H1 (cell line): ENCODE results near the gene TPD52L3. TPM values are rescaled to one million over a fixed set of nuclear protein-coding genes. Genes with fewer than 3 reads are reported as not detected.
A peak's percentile ranks its signal among the peaks of the same experiment; 100 is the strongest.

Source experiments
- CTCF ChIA-PET: fragments of 300-600 bp; sonication (Branson Sonifier 250); formaldehyde crosslinking; loops from one replicate; lab custom pipeline; 2021; ENCODE audit not compliant: partially characterized antibody; lab: Charles Lee
- POLR2A ChIA-PET: fragments of 300-600 bp; sonication (Branson Sonifier 250); formaldehyde crosslinking; loops from one replicate; lab custom pipeline; 2021; ENCODE audit warnings: inconsistent platforms; ENCODE audit not compliant: partially characterized antibody; lab: Charles Lee
- DNase-seq, 2 experiments: peaks; one replicate each; pipeline versions ENCODE4 v3.0.0 to v3.0.0-alpha.2; 2010 to 2022; ENCODE audit warnings: low spot score in 2 of 2, low read depth in 1 of 2, mixed read lengths in 1 of 2
- FAIRE-seq: peaks from 2 replicates; lab custom pipeline; 2011; peaks lifted over from hg19 to GRCh38; lab: Jason Lieb, UNC
- H2AFZ ChIP-seq: 2 replicates; pipeline ENCODE4 v1.8.1; 2012; ENCODE audit warnings: low read length, inconsistent platforms
- H2AK5ac ChIP-seq: 2 replicates; pipeline ENCODE4 v1.6.1; 2013; ENCODE audit warnings: low read depth, low read length
- H2BK120ac ChIP-seq: replicated peaks from 2 replicates; pipeline ENCODE3; 2013; ENCODE audit warnings: low read depth, low read length, inconsistent platforms
- H2BK12ac ChIP-seq: 2 replicates; pipeline ENCODE4 v1.6.1; 2013; ENCODE audit warnings: low read depth, low read length
- H2BK15ac ChIP-seq: 2 replicates; pipeline ENCODE4 v1.6.1; 2013; ENCODE audit warnings: low read length
- H2BK20ac ChIP-seq: 2 replicates; pipeline ENCODE4 v1.6.1; 2013; ENCODE audit warnings: low read length
- H2BK5ac ChIP-seq: 2 replicates; pipeline ENCODE4 v1.6.1; 2013; ENCODE audit warnings: low read depth, low read length
- H3K14ac ChIP-seq: 2 replicates; pipeline ENCODE4 v1.6.1; 2013; ENCODE audit warnings: inconsistent platforms; ENCODE audit not compliant: insufficient read length
- H3K18ac ChIP-seq: 2 replicates; pipeline ENCODE4 v1.6.1; 2013; ENCODE audit warnings: low read length; ENCODE audit errors: extremely low read depth
- H3K23ac ChIP-seq: 2 replicates; pipeline ENCODE4 v1.6.1; 2013; ENCODE audit warnings: inconsistent platforms; ENCODE audit not compliant: insufficient read length
- H3K23me2 ChIP-seq: 2 replicates; pipeline ENCODE4 v1.6.1; 2013; ENCODE audit warnings: low read depth, low read length
- H3K27ac ChIP-seq: 2 replicates; pipeline ENCODE4 v1.6.1; 2011; ENCODE audit warnings: low read depth, low read length, inconsistent platforms
- H3K27me3 ChIP-seq, 4 experiments: replicated peaks in 1 of 4; 1 replicate in 1 of 4; 2 replicates in 3 of 4; pipeline versions ENCODE4 v1.6.1 to v1.8.1; 2011 to 2013; ENCODE audit warnings: low read length in 3 of 4, mild to moderate bottlenecking in 3 of 4, inconsistent platforms in 2 of 4, mixed read lengths in 2 of 4, moderate library complexity in 1 of 4; ENCODE audit not compliant: control insufficient read depth in 3 of 4, insufficient read depth in 3 of 4; ENCODE audit errors: extremely low read depth in 1 of 4
- H3K36me3 ChIP-seq, 4 experiments: 2 replicates each; pipeline versions ENCODE4 v1.6.1 to v1.8.1; 2011 to 2013; ENCODE audit warnings: mild to moderate bottlenecking in 4 of 4, low read length in 3 of 4, moderate library complexity in 2 of 4, control low read depth in 1 of 4, inconsistent platforms in 1 of 4; ENCODE audit not compliant: insufficient read depth in 4 of 4, control insufficient read depth in 2 of 4
- H3K4ac ChIP-seq: replicated peaks from 2 replicates; pipeline ENCODE3; 2013; ENCODE audit warnings: low read length, low read depth, mixed read lengths, inconsistent platforms; ENCODE audit not compliant: insufficient read length
- H3K4me1 ChIP-seq, 4 experiments: replicated peaks in 1 of 4; 1 replicate in 1 of 4; 2 replicates in 3 of 4; pipeline versions ENCODE4 v1.6.1 to v1.8.1; 2011 to 2013; ENCODE audit warnings: low read length in 3 of 4, inconsistent platforms in 2 of 4, mixed read lengths in 1 of 4; ENCODE audit not compliant: insufficient read depth in 4 of 4, control insufficient read depth in 3 of 4
- H3K4me2 ChIP-seq, 2 experiments: 2 replicates each; pipeline versions ENCODE4 v1.6.1 to v1.8.1; 2011 to 2013; ENCODE audit warnings: low read depth in 2 of 2, low read length in 2 of 2, control low read depth in 1 of 2, inconsistent platforms in 1 of 2, mild to moderate bottlenecking in 1 of 2; ENCODE audit not compliant: insufficient read depth in 1 of 2
- H3K4me3 ChIP-seq, 4 experiments: fragments of 200-600, 300-600 bp in 1 of 4; sonication (generic), shearing (Covaris generic), sonication (Bioruptor Twin) in 1 of 4; 2 replicates each; pipeline versions ENCODE4 v1.5.1 to v1.8.1; 2011 to 2016; ENCODE audit warnings: low read length in 4 of 4, low read depth in 3 of 4, control low read depth in 2 of 4, inconsistent platforms in 2 of 4, mild to moderate bottlenecking in 2 of 4, mixed read lengths in 1 of 4, moderate library complexity in 1 of 4; ENCODE audit not compliant: insufficient read depth in 2 of 4; ENCODE audit errors: extremely low read depth in 1 of 4
- H3K56ac ChIP-seq: replicated peaks from 2 replicates; pipeline ENCODE3; 2013; ENCODE audit warnings: low read depth, mild to moderate bottlenecking, mixed read lengths, low read length, inconsistent platforms; ENCODE audit not compliant: insufficient read length
- H3K79me1 ChIP-seq: 2 replicates; pipeline ENCODE4 v1.6.1; 2013; ENCODE audit warnings: low read depth, low read length, control low read depth
- H3K79me2 ChIP-seq, 2 experiments: 2 replicates each; pipeline versions ENCODE4 v1.6.1 to v1.8.1; 2012 to 2013; ENCODE audit warnings: low read length in 2 of 2, mild to moderate bottlenecking in 2 of 2, inconsistent platforms in 1 of 2; ENCODE audit not compliant: insufficient read depth in 2 of 2, control insufficient read depth in 1 of 2
- H3K9ac ChIP-seq, 4 experiments: replicated peaks in 1 of 4; 1 replicate in 1 of 4; 2 replicates in 3 of 4; pipeline versions ENCODE4 v1.6.1 to v1.8.1; 2011 to 2013; ENCODE audit warnings: low read depth in 3 of 4, low read length in 3 of 4, control low read depth in 2 of 4, mild to moderate bottlenecking in 2 of 4, moderate library complexity in 2 of 4, inconsistent platforms in 1 of 4; ENCODE audit errors: extremely low read depth in 1 of 4
- H3K9me3 ChIP-seq, 2 experiments: 2 replicates each; pipeline versions ENCODE4 v1.6.1 to v1.8.1; 2012 to 2013; ENCODE audit warnings: mild to moderate bottlenecking in 2 of 2, moderate library complexity in 2 of 2, control low read depth in 1 of 2, inconsistent platforms in 1 of 2, low read depth in 1 of 2, low read length in 1 of 2, mixed read lengths in 1 of 2; ENCODE audit not compliant: insufficient read depth in 2 of 2
- H4K20me1 ChIP-seq, 2 experiments: replicated peaks in 1 of 2; 2 replicates each; pipeline versions ENCODE3 to v1.8.1; 2011 to 2013; ENCODE audit warnings: inconsistent platforms in 2 of 2, low read length in 2 of 2, mild to moderate bottlenecking in 1 of 2; ENCODE audit not compliant: insufficient read depth in 2 of 2, control insufficient read depth in 1 of 2
- H4K5ac ChIP-seq: 2 replicates; pipeline ENCODE4 v1.6.1; 2013; ENCODE audit warnings: low read length, low read depth, mixed read lengths, inconsistent platforms; ENCODE audit not compliant: insufficient read length
- H4K8ac ChIP-seq: 2 replicates; pipeline ENCODE4 v1.8.0; 2013; ENCODE audit warnings: mild to moderate bottlenecking, moderate library complexity, low read length, inconsistent platforms; ENCODE audit not compliant: insufficient read depth; ENCODE audit errors: extremely low read depth
- H4K91ac ChIP-seq: replicated peaks from 2 replicates; pipeline ENCODE3; 2013; ENCODE audit warnings: low read length, mixed read lengths, inconsistent platforms; ENCODE audit not compliant: insufficient read length
- FOSL1 ChIP-seq: IDR thresholded peaks from 2 replicates; pipeline ENCODE4 v1.6.1; 2011; ENCODE audit warnings: mild to moderate bottlenecking, low read depth, low read length, moderate library complexity; ENCODE audit not compliant: insufficient read depth
- KDM1A ChIP-seq: fragments of 200-600, 300-600 bp; sonication (generic); IDR thresholded peaks from 2 replicates; pipeline ENCODE4 v1.7.1; 2016; ENCODE audit warnings: mild to moderate bottlenecking, low read length, borderline replicate concordance
- KDM4A ChIP-seq: IDR thresholded peaks from one replicate; pipeline ENCODE4 v1.7.1; 2012; ENCODE audit warnings: low read depth, mild to moderate bottlenecking, moderate library complexity, low read length, inconsistent platforms; ENCODE audit not compliant: severe bottlenecking
- MAFK ChIP-seq: IDR thresholded peaks from 2 replicates; pipeline ENCODE4 v1.6.1; 2012; ENCODE audit warnings: low read depth, mild to moderate bottlenecking, improper control_type of control experiment, low read length
- RAD21 ChIP-seq, 2 experiments: IDR thresholded peaks in 1 of 2; conservative IDR thresholded peaks in 1 of 2; 2 replicates each; pipeline ENCODE4 v1.6.1; 2011; ENCODE audit warnings: low read depth in 2 of 2, low read length in 2 of 2, improper control_type of control experiment in 1 of 2, inconsistent platforms in 1 of 2, mild to moderate bottlenecking in 1 of 2, moderate library complexity in 1 of 2
- SIX5 ChIP-seq: IDR thresholded peaks from 2 replicates; pipeline ENCODE4 v1.6.1; 2011; ENCODE audit warnings: mild to moderate bottlenecking, low read depth, low read length
- SRF ChIP-seq: IDR thresholded peaks from 2 replicates; pipeline ENCODE4 v1.6.1; 2011; ENCODE audit warnings: mild to moderate bottlenecking, low read depth, low read length, moderate library complexity
- SUZ12 ChIP-seq: fragments of 200-600 bp; sonication (generic); IDR thresholded peaks from 2 replicates; pipeline ENCODE4 v1.6.1; 2012; ENCODE audit warnings: mild to moderate bottlenecking, inconsistent platforms, low read length, moderate library complexity, mixed read lengths
- ZNF274 ChIP-seq: IDR thresholded peaks from 2 replicates; pipeline ENCODE4 v1.7.0; 2012; ENCODE audit warnings: low read length, borderline replicate concordance; ENCODE audit errors: extremely low read depth
- WGBS, 2 experiments: shearing (Covaris generic) in 1 of 2; methylation state at CpG; one replicate each; pipeline versions ENCODE4 v1.1.6 to v1.1.7; 2013 to 2015; ENCODE audit warnings: low lambda C conversion rate in 2 of 2, mixed read lengths in 2 of 2, inconsistent platforms in 1 of 2, low coverage in 1 of 2, missing lambda C conversion rate in 1 of 2; ENCODE audit not compliant: insufficient replicate concordance in 2 of 2, insufficient coverage in 1 of 2, insufficient read length in 1 of 2; ENCODE audit errors: extremely low coverage in 1 of 2, missing lambda C conversion rate in 1 of 2; 5-methylcytosine and 5-hydroxymethylcytosine counted together
- polyA plus RNA-seq, 7 experiments: library from polyadenylated mRNA; depleted of rRNA in 3 of 7; stranded (reverse) in 5 of 7; unstranded in 2 of 7; fragments of >200 nt in 5 of 7; fragments of 200-250 nt in 2 of 7; gene quantifications; 1 replicate in 5 of 7; 2 replicates in 1 of 7; 4 replicates in 1 of 7; pipeline versions ENCODE4 v1.2.1 to v1.2.3, GENCODE V29; 2011 to 2013; ENCODE audit warnings: missing spikeins in 2 of 7, mixed read lengths in 2 of 7
- total RNA-seq: library from RNA; stranded (reverse); fragmentation: NEBNext Ultra II Directional; extraction: Animal tissue kit (Norgen Biotek cat#: 25700); gene quantifications from 2 replicates; pipeline ENCODE4 v1.2.1, GENCODE V29; 2021
- TF ChIP-seq, protein P1 (sequence below): IDR thresholded peaks from 2 replicates; pipeline ENCODE4 v1.6.1; 2012; ENCODE audit warnings: inconsistent platforms
- TF ChIP-seq, protein P2 (sequence below): IDR thresholded peaks from 2 replicates; pipeline ENCODE4 v1.6.1; 2012; ENCODE audit warnings: inconsistent platforms

The TPD52L3 gene
- total and polyA plus RNA-seq, 2 of the 8 experiments (the other 6 are each of a cell fraction or from before 2014, with no cell fraction given) = not detected

DNA sequence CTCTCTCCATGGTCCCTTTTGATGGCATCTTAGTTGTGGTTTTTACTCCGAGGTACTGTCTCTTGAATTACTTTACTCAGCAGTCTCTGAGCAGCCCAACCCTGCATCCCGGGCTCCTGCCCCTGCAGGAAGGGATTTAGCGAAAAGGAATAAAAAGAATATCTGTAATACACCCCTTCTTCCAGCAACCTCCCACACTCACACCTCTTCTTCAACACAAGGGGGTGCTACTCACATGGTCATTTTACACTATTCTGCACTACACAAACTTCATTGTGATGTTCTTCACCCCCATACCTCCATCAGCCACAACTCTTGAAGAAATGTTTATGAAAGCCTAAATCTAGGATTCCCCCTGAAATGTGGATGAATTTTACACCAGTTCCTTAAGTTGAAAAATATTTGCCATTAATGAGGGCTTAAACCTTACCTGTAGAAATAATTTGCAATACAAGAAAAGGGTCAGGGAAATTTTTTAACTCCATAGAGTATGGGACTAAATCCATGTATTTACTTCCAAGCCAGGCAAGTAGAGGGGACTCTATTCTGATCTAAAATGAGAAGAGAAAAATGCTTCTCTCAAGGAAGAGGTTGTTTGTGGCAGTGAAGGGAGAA lies 26.0 kb downstream of the TPD52L3 start:
- H3K4me2 ChIP-seq = no peak overlapping the region
- no peak overlapping the region for H2BK5ac ChIP-seq
- no peak overlapping the region for H3K18ac ChIP-seq
- H3K36me3 ChIP-seq = no peaks in the 10 kb centered on the region
- H2AFZ ChIP-seq = no peak overlapping the region
- H3K27ac ChIP-seq = no peak overlapping the region
- no peaks in the 10 kb centered on the region for H3K23me2 ChIP-seq
- ChIA-PET POLR2A (no interaction called here), CTCF (interaction anchor here (0.7 to 3.5 kb wide), 30 partner anchors 10 to 335 kb away, joined by 3 to 16 read pairs (median 4); partner anchors contain the start of gene UHRF2)
- WGBS, 2 experiments = 52% methylated on average over 3 of the region's 3 CpGs; no CpG with 5 or more reads in 1 of the 2 experiments
- H3K23ac ChIP-seq = no peak overlapping the region
- no peak overlapping the region for H4K91ac ChIP-seq
- H2AK5ac ChIP-seq = no peak overlapping the region
- no peak overlapping the region for H2BK120ac ChIP-seq
- no peaks in the 10 kb centered on the region for H3K4me1 ChIP-seq
- no peak overlapping the region for H4K8ac ChIP-seq
- no peak overlapping the region for H2BK15ac ChIP-seq
- no peaks in the 10 kb centered on the region for H3K79me2 ChIP-seq
- H3K9me3 ChIP-seq = no peaks in the 10 kb centered on the region
- no peak overlapping the region for H3K9ac ChIP-seq
- no peak overlapping the region for H2BK20ac ChIP-seq
- peak; percentile 81 for FAIRE-seq
- DNase-seq = peak; percentile 0 to 51
- no peaks in the 10 kb centered on the region for H3K79me1 ChIP-seq
- H3K4ac ChIP-seq = no peak overlapping the region
- no peaks in the 10 kb centered on the region for H4K20me1 ChIP-seq
- H2BK12ac ChIP-seq = no peak overlapping the region
- no peak overlapping the region for H3K56ac ChIP-seq
- H3K27me3 ChIP-seq = no peaks in the 10 kb centered on the region
- no peak overlapping the region for H4K5ac ChIP-seq
- H3K4me3 ChIP-seq = no peak overlapping the region
- H3K14ac ChIP-seq = no peak overlapping the region
- peak; percentile 85 for TF ChIP-seq RAD21 (IDR thresholded peaks at IDR 0.05 in 1 of 2, conservative IDR thresholded peaks at IDR 0.05 in 1 of 2; ENCODE audit: low read depth in 2 of 2, low read length in 2 of 2)
- no peak for TF ChIP-seq KDM4A
- TF ChIP-seq FOSL1 = no peak
- TF ChIP-seq, protein P1, sequence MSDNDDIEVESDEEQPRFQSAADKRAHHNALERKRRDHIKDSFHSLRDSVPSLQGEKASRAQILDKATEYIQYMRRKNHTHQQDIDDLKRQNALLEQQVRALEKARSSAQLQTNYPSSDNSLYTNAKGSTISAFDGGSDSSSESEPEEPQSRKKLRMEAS = no peak
- TF ChIP-seq KDM1A = no peak
- TF ChIP-seq ZNF274 = no peak
- TF ChIP-seq SUZ12 = no peak
- TF ChIP-seq SIX5 = no peak
- no peak for TF ChIP-seq SRF
- TF ChIP-seq, protein P2, sequence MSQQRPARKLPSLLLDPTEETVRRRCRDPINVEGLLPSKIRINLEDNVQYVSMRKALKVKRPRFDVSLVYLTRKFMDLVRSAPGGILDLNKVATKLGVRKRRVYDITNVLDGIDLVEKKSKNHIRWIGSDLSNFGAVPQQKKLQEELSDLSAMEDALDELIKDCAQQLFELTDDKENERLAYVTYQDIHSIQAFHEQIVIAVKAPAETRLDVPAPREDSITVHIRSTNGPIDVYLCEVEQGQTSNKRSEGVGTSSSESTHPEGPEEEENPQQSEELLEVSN = no peak
- TF ChIP-seq MAFK = 0 out of 2 replicates have a peak, but pooled peaks have one; percentile 3
